ENCODE results near the gene DDIT3. TPM values are rescaled to one million over a fixed set of nuclear protein-coding genes. Genes with fewer than 3 reads are reported as not detected.
A peak's percentile ranks its signal among the peaks of the same experiment; 100 is the strongest.
"Not testable (repeated sequence)": the region's sequence is repeated elsewhere in the genome, so short reads cannot be mapped to it uniquely, and the experiment has no call there.

Gene DDIT3
- total and polyA plus RNA-seq, 7 experiments from 2014 or later: 15.9 to 124 (median 48.8) TPM

DNA sequence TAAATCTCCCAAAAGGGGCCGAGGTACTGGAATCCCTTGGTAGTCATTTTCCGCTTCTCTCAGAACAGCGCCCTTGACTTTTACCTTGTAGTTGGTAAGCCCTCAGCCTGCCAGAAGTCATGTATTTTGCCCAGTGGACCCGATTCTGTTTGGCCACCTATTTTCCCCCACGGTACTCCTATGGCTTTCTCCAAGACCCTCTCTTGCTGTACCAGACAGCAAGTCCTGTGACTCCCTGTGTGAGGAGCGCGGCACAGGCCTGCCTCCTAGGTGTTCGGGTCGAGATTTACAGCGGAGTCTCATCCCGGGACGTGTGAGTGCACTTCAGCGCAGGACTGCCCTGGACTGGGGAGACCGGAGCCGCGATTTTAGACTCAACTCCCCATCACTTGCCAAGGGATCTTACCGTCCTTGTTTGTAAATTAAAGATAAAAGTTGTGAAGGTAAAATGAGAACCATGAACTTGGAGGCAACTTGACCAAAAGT, 1.3 kb upstream of the DDIT3 start:
- no peak for ATAC-seq
- peaks cover 0 to 7% (median 0%) of the 10 kb centered on the region in 5 donors for H3K27me3 Mint-ChIP-seq
- peak overlapping the region; percentile 91 for H3K27ac ChIP-seq (ENCODE audit: low read depth, low read length)
- peaks cover 0 to 14% (median 0%) of the 10 kb centered on the region in 11 donors for H3K9me3 Mint-ChIP-seq
- DNase-seq: peak in 4 of 9 donors; percentile 24 to 40 (median 32)
- H3K36me3 Mint-ChIP-seq: peaks cover 0 to 24% (median 5%) of the 10 kb centered on the region in 5 donors
- peaks cover 47 to 69% (median 57%) of the 10 kb centered on the region in 7 donors for H3K4me1 Mint-ChIP-seq
- intact Hi-C loops (cut with micrococcal nuclease): loop anchor here (1.0 to 10.0 kb wide), 11 partner anchors 61 to 1705 kb away; partner anchors contain the start of genes NAB2 (in 2 of the 2), DGKA (in 1 of the 2), NACA (in 1 of the 2) and RPL41 (in 1 of the 2)
- H3K27me3 ChIP-seq (ENCODE audit: control insufficient read depth in 2 of 2, insufficient read depth in 2 of 2, low read length in 2 of 2): no peaks in the 10 kb centered on the region
- POLR2A ChIA-PET: interaction anchor here (1.0 to 2.6 kb wide), 7 partner anchors 9 to 60 kb away, joined by 3 to 50 read pairs (median 4); partner anchors contain the start of genes ARHGAP9 and DCTN2
- peaks cover 32 to 41% of the 10 kb centered on the region in 2 donors for H3K4me1 ChIP-seq (ENCODE audit: control insufficient read depth in 2 of 2, insufficient read depth in 2 of 2, low read length in 2 of 2)
- peak overlapping the region; percentile 68 for H3K4me3 ChIP-seq (ENCODE audit: low read length)
- CTCF ChIA-PET: interaction anchor here (1.0 kb wide), 1 partner anchor 63 kb away, joined by 5 read pairs; no protein-coding TSS in a partner anchor
- H3K9me3 ChIP-seq (ENCODE audit: control insufficient read depth in 2 of 3, low read length in 3 of 3): no peaks in the 10 kb centered on the region
- H3K27ac Mint-ChIP-seq: peak overlapping the region; percentile 97 to 100 (median 99)
- H3K4me3 Mint-ChIP-seq: peak overlapping the region; percentile 89 to 99 (median 98)
- H3K36me3 ChIP-seq (ENCODE audit: control insufficient read depth in 2 of 3, insufficient read depth in 3 of 3, low read length in 3 of 3): peaks cover 0 to 38% (median under 1%) of the 10 kb centered on the region in 3 experiments

GRCh38 chr12:57519796-57520052, 590 bp downstream of the DDIT3 start:
- peaks cover 0 to 14% (median 0%) of the 10 kb centered on the region in 11 donors for H3K9me3 Mint-ChIP-seq
- no peaks in the 10 kb centered on the region for H3K27me3 ChIP-seq (ENCODE audit: control insufficient read depth in 2 of 2, insufficient read depth in 2 of 2, low read length in 2 of 2)
- H3K4me1 ChIP-seq (ENCODE audit: control insufficient read depth in 2 of 2, insufficient read depth in 2 of 2, low read length in 2 of 2): peaks cover 32 to 41% of the 10 kb centered on the region in 2 donors
- ChIA-PET POLR2A (interaction anchor here (0.8 to 2.6 kb wide), 13 partner anchors 8 to 221 kb away, joined by 3 to 50 read pairs (median 4); partner anchors contain the start of genes ARHGAP9 and DCTN2), CTCF (interaction anchor here (0.9 kb wide), 1 partner anchor 16 kb away, joined by 3 read pairs; no protein-coding TSS in a partner anchor)
- intact Hi-C loops (cut with micrococcal nuclease): loop anchor here (1.0 to 10.0 kb wide), 19 partner anchors 28 to 1587 kb away; partner anchors contain the start of genes CDK4 (in 2 of the 2), DCTN2 (in 2 of the 2), GLI1 (in 2 of the 2) and NAB2 (in 2 of the 2)
- DNase-seq (peak in 5 of 9 donors; percentile 6 to 34 (median 29)), ATAC-seq (no peak)
- peaks cover 9 to 38% (median 13%) of the 10 kb centered on the region in 3 experiments for H3K36me3 ChIP-seq (ENCODE audit: control insufficient read depth in 2 of 3, insufficient read depth in 3 of 3, low read length in 3 of 3)
- H3K27ac Mint-ChIP-seq: peak overlapping the region; percentile 97 to 100 (median 99)
- peak overlapping the region; percentile 95 for H3K27ac ChIP-seq (ENCODE audit: low read depth, low read length)
- H3K4me1 Mint-ChIP-seq: peaks cover 44 to 77% (median 56%) of the 10 kb centered on the region in 7 donors
- H3K36me3 Mint-ChIP-seq: peaks cover 0 to 31% (median 17%) of the 10 kb centered on the region in 5 donors
- peak overlapping the region; percentile 100 for H3K4me3 ChIP-seq (ENCODE audit: low read length)
- peaks cover 0 to 7% (median 0%) of the 10 kb centered on the region in 5 donors for H3K27me3 Mint-ChIP-seq
- H3K9me3 ChIP-seq (ENCODE audit: control insufficient read depth in 2 of 3, low read length in 3 of 3): no peaks in the 10 kb centered on the region
- peak overlapping the region; percentile 89 to 99 (median 98) for H3K4me3 Mint-ChIP-seq

DNA sequence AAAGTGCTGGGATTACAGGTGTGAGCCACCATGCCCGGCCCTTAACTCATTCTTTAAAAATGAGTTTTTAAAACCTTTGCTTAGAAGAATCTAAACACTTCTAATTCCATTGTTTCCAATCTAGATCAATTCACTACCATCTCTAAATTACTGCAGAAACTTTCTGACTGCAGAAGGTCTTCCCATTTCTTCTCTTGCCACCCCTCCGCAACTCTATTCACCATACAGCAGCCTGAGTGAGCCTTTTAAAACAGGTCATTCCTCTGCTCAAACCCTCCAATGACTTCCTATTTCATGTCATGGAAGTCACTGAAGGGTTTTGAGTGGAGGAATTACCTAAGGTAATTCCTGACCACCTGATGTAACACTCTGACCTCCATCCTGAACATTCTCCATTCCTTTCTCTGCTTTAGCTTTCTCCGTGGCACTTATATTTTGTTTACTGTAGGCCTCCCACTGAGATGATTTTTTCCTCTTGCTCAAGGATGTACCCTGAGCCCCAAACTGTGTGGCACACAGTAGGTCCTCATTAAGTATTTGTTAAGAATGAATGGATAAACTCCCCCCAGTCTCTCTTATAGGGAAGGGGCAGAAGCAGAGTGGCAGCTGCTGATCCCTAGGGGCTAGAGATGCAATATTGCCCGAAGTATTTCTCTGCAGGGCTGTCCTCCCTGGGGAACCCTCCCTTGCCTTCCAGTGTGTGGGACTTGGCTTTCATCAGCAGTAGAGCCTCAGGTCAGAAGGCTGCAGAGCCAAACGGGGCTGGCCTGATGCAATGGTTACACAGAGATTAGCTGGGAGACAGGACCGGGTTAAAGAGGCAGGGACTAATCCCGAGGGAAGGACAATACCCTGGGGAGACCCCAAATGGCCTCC, 1.2 kb downstream of the DDIT3 start:
- intact Hi-C loops (cut with micrococcal nuclease): no loop called here

GRCh38 chr12:57518176-57518919, 2.0 kb downstream of the DDIT3 start:
- peaks cover 0 to 32% (median 22%) of the 10 kb centered on the region in 5 donors for H3K36me3 Mint-ChIP-seq
- no peak overlapping the region for H3K4me3 ChIP-seq (ENCODE audit: low read length)
- peak overlapping the region; percentile 77 to 100 (median 99) for H3K27ac Mint-ChIP-seq
- H3K4me3 Mint-ChIP-seq: peak overlapping the region; percentile 23 to 99 (median 98)
- H3K4me1 Mint-ChIP-seq: peaks cover 31 to 63% (median 43%) of the 10 kb centered on the region in 7 donors
- CTCF ChIA-PET: no interaction called here
- peaks cover 0 to 7% (median 0%) of the 10 kb centered on the region in 5 donors for H3K27me3 Mint-ChIP-seq
- H3K27ac ChIP-seq (ENCODE audit: low read depth, low read length): peak overlapping the region; percentile 95
- H3K4me1 ChIP-seq (ENCODE audit: control insufficient read depth in 2 of 2, insufficient read depth in 2 of 2, low read length in 2 of 2): peaks cover 24 to 32% of the 10 kb centered on the region in 2 donors
- ATAC-seq (no peak), DNase-seq (no peak)
- POLR2A ChIA-PET: interaction anchor here (0.7 to 3.3 kb wide), 6 partner anchors 11 to 223 kb away, joined by 3 to 16 read pairs (median 4); partner anchors contain the start of gene ARHGAP9
- H3K9me3 ChIP-seq (ENCODE audit: control insufficient read depth in 2 of 3, low read length in 3 of 3): no peaks in the 10 kb centered on the region
- intact Hi-C loops (cut with micrococcal nuclease): no loop called here
- peaks cover 0 to 11% (median 0%) of the 10 kb centered on the region in 11 donors for H3K9me3 Mint-ChIP-seq
- no peaks in the 10 kb centered on the region for H3K27me3 ChIP-seq (ENCODE audit: control insufficient read depth in 2 of 2, insufficient read depth in 2 of 2, low read length in 2 of 2)
- peaks cover 10 to 43% (median 13%) of the 10 kb centered on the region in 3 experiments for H3K36me3 ChIP-seq (ENCODE audit: control insufficient read depth in 2 of 3, insufficient read depth in 3 of 3, low read length in 3 of 3)

More for the DNA sequence above, 1.2 kb downstream of the DDIT3 start:
- DNase-seq: peak in 4 of 9 donors; percentile 10 to 44 (median 19)
- POLR2A ChIA-PET: interaction anchor here (0.7 to 2.6 kb wide), 13 partner anchors 10 to 222 kb away, joined by 3 to 50 read pairs (median 4); partner anchors contain the start of genes ARHGAP9 and DCTN2
- CTCF ChIA-PET: interaction anchor here (0.6 to 0.9 kb wide), 2 partner anchors 15 to 275 kb away, joined by 3 read pairs; no protein-coding TSS in a partner anchor
- no peaks in the 10 kb centered on the region for H3K9me3 ChIP-seq (ENCODE audit: control insufficient read depth in 2 of 3, low read length in 3 of 3)
- H3K4me1 Mint-ChIP-seq: peaks cover 39 to 72% (median 51%) of the 10 kb centered on the region in 7 donors
- no peaks in the 10 kb centered on the region for H3K27me3 ChIP-seq (ENCODE audit: control insufficient read depth in 2 of 2, insufficient read depth in 2 of 2, low read length in 2 of 2)
- H3K36me3 ChIP-seq (ENCODE audit: control insufficient read depth in 2 of 3, insufficient read depth in 3 of 3, low read length in 3 of 3): peaks cover 9 to 38% (median 13%) of the 10 kb centered on the region in 3 experiments
- peaks cover 0 to 13% (median 0%) of the 10 kb centered on the region in 11 donors for H3K9me3 Mint-ChIP-seq
- no peak for ATAC-seq
- H3K27ac Mint-ChIP-seq: peak overlapping the region; percentile 97 to 100 (median 99)
- H3K4me3 ChIP-seq (ENCODE audit: low read length): peak overlapping the region; percentile 100
- H3K36me3 Mint-ChIP-seq: peaks cover 0 to 28% (median 21%) of the 10 kb centered on the region in 5 donors
- H3K4me1 ChIP-seq (ENCODE audit: control insufficient read depth in 2 of 2, insufficient read depth in 2 of 2, low read length in 2 of 2): peaks cover 32 to 40% of the 10 kb centered on the region in 2 donors
- peak overlapping the region; percentile 89 to 99 (median 98) for H3K4me3 Mint-ChIP-seq
- peaks cover 0 to 7% (median 0%) of the 10 kb centered on the region in 5 donors for H3K27me3 Mint-ChIP-seq
- peak overlapping the region; percentile 95 for H3K27ac ChIP-seq (ENCODE audit: low read depth, low read length)

GRCh38 chr12:57517718-57518117, 2.6 kb downstream of the DDIT3 start:
- H3K27me3 Mint-ChIP-seq; DNase-seq; H3K27me3 ChIP-seq (ENCODE audit: control insufficient read depth in 2 of 2, insufficient read depth in 2 of 2, low read length in 2 of 2); H3K9me3 Mint-ChIP-seq; H3K4me3 ChIP-seq (ENCODE audit: low read length); ATAC-seq; intact Hi-C loops (cut with micrococcal nuclease); CTCF ChIA-PET; H3K9me3 ChIP-seq (ENCODE audit: control insufficient read depth in 2 of 3, low read length in 3 of 3): not testable (repeated sequence)
- peaks cover 5 to 38% (median 23%) of the 10 kb centered on the region in 5 donors for H3K36me3 Mint-ChIP-seq
- H3K4me3 Mint-ChIP-seq: peak overlapping the region in 6 of 10 donors; percentile 38 to 98 (median 51)
- POLR2A ChIA-PET: interaction anchor here (0.5 to 3.4 kb wide), 7 partner anchors 12 to 291 kb away, joined by 3 to 16 read pairs (median 4); partner anchors contain the start of gene ARHGAP9
- Histone ChIP-seq H3K27ac (ENCODE audit: low read depth, low read length) (peak overlapping the region; percentile 9), H3K36me3 (ENCODE audit: control insufficient read depth in 2 of 3, insufficient read depth in 3 of 3, low read length in 3 of 3) (peaks cover 13 to 49% (median 16%) of the 10 kb centered on the region in 3 experiments), H3K4me1 (ENCODE audit: control insufficient read depth in 2 of 2, insufficient read depth in 2 of 2, low read length in 2 of 2) (peaks cover 23 to 29% of the 10 kb centered on the region in 2 donors)
- peak overlapping the region in 8 of 9 donors; percentile 55 to 99 (median 83) for H3K27ac Mint-ChIP-seq
- peaks cover 28 to 60% (median 39%) of the 10 kb centered on the region in 7 donors for H3K4me1 Mint-ChIP-seq
